Muscle layer of duodenum (tissue), 2 donors: ENCODE results near the gene RAC3.

Source experiments
- H3K27ac ChIP-seq: one replicate; pipeline ENCODE4 v1.7.0; 2013; ENCODE audit warnings: mild to moderate bottlenecking, low read length
- H3K27me3 ChIP-seq: one replicate; pipeline ENCODE4 v1.7.0; 2013; ENCODE audit warnings: low read depth, mild to moderate bottlenecking, control low read depth, low read length
- H3K36me3 ChIP-seq, 2 donors: one replicate each; pipeline ENCODE4 v1.7.0; 2013; ENCODE audit warnings: low read length in 2 of 2, control low read depth in 1 of 2, mild to moderate bottlenecking in 1 of 2; ENCODE audit not compliant: insufficient read depth in 2 of 2, control insufficient read depth in 1 of 2
- H3K4me1 ChIP-seq, 2 donors: one replicate each; pipeline ENCODE4 v1.7.0; 2013; ENCODE audit warnings: low read length in 2 of 2, mild to moderate bottlenecking in 2 of 2, control low read depth in 1 of 2, moderate library complexity in 1 of 2; ENCODE audit not compliant: insufficient read depth in 2 of 2, control insufficient read depth in 1 of 2
- H3K4me3 ChIP-seq, 2 donors: one replicate each; pipeline ENCODE4 v1.7.0; 2013; ENCODE audit warnings: low read length in 2 of 2, low read depth in 1 of 2, mild to moderate bottlenecking in 1 of 2
- H3K9me3 ChIP-seq, 2 donors: one replicate each; pipeline ENCODE4 v1.7.0; 2013; ENCODE audit warnings: low read length in 2 of 2, control low read depth in 1 of 2, mild to moderate bottlenecking in 1 of 2; ENCODE audit not compliant: control insufficient read depth in 1 of 2
- donor health status: healthy.

The RAC3 gene

DNA sequence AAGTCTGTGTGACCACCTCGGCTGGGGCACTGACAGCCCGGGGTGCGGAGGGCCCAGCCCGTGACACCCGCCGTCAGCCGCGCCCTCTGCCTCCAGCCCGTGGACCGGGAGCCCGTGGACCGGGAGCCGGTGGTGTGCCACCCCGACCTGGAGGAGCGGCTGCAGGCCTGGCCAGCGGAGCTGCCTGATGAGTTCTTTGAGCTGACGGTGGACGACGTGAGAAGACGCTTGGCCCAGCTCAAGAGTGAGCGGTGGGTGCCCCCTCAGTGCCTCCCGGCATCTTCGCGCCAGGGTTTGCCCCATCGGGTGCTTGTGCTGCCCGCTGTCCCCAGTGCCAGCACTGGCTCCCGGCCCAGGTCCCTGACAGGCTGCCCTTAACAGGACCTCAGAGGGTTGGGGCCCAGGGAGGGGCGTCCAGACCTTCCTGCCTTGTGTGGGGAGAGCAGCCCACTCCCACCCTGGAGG lies 22.5 kb upstream of the RAC3 start:
- no peak overlapping the region for H3K27ac ChIP-seq
- H3K9me3 ChIP-seq, result no peaks in the 10 kb centered on the region
- peaks cover 0 to 29% of the 10 kb centered on the region in 2 donors for H3K4me1 ChIP-seq
- no peaks in the 10 kb centered on the region for H3K27me3 ChIP-seq
- peaks cover 0 to 8% of the 10 kb centered on the region in 2 donors for H3K36me3 ChIP-seq
- H3K4me3 ChIP-seq, result no peak overlapping the region

DNA sequence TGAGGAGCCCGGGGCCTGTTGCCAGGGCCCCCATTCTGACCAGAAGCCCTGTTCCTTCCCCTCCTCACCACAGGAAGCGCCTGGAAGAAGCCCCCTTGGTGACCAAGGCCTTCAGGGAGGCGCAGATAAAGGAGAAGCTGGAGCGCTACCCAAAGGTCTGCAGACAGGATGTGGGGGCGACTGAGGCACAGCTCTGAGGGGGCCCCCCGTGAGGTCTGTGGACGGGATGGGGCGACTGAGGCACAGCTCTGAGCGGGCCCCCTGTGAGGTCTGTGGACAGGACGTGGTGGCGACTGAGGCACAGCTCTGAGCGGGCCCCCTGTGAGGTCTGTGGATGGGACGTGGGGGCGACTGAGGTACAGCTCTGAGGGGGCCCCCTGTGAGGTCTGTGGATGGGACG lies 22.1 kb upstream of the RAC3 start:
- peaks cover 0 to 25% of the 10 kb centered on the region in 2 donors for H3K4me1 ChIP-seq
- no peaks in the 10 kb centered on the region for H3K9me3 ChIP-seq
- peaks cover 0 to 8% of the 10 kb centered on the region in 2 donors for H3K36me3 ChIP-seq
- no peak overlapping the region for H3K4me3 ChIP-seq
- no peaks in the 10 kb centered on the region for H3K27me3 ChIP-seq
- no peak overlapping the region for H3K27ac ChIP-seq

DNA sequence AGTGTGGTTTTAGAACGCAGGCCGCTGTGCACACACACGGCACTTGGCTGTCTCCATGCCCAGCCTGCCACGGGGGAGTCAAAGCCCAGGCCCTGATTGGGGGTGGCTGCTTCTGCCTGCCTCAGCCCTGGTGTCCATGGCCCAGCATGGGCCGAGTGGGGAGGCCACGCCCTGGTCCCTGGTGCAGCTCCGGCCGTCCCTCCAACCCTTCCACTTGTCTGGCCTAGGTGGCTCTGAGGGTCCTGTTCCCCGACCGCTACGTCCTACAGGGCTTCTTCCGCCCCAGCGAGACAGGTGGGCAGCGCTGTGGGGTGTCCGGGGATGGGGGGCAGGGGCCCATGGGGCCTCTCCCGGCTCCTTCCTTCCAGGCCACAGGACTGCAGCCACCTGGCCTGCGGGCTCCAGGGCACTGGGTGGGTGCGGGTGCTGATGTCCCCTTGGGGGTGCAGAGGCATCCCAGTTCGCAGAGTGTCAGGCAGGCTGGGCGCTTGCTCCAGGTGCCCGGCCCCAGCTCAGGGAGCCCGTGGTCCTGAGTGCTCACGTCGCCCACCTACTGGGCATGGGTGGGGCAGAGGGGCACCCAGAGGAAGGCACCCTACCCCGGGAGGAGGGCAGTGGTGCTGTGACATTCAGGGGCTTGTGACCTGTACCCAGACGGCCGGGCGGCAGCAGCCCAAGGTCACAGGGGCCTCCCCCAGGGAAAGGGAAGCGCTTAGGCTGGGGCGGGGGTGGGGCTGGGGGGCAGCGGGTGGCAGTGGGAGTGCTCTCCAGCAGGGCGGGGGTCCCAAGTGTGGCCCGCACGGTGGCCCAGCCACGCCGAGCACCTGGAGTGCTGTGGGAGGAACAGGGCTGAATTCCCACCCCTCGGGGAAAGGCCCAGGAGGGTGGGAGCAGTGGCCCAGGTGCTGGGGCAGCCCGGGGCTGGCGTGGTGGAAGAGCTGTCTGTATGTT lies 20.6 kb upstream of the RAC3 start:
- Histone ChIP-seq H3K27me3 (no peaks in the 10 kb centered on the region), H3K9me3 (no peaks in the 10 kb centered on the region), H3K4me1 (peaks cover 0 to 19% of the 10 kb centered on the region in 2 donors), H3K36me3 (peaks cover 0 to 8% of the 10 kb centered on the region in 2 donors), H3K27ac (no peak overlapping the region), H3K4me3 (no peak overlapping the region)

DNA sequence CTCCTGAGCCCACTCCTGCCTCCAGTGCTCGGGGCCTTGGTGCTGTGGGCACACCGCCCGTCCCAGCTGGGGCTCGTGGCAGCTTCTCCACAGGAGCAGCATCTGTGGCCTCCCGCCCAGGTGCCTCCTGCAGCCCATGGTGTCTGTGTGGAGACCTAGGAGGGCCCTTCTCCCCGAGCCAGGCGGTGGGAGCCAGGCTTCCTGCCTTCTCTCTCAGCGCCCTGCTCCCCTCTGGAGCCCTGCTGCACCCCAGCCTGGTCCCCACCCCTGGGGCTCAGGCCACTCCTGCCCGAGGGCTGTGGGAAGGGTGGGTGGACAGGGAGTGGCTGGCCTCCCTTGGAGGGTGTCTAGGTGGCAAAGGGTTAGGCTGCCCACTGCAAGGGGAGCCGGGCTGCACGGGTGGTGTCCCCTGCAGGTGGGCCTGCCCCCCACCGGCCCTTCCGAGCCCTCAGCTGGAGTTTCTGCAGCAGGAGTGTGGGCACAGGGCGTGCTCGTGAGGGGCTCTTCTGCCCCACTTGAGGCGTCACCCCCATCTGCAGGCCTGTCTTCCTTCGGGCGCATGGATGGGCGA lies 19.8 kb upstream of the RAC3 start:
- Histone ChIP-seq H3K27ac (no peak overlapping the region), H3K4me1 (peaks cover 0 to 10% of the 10 kb centered on the region in 2 donors)

DNA sequence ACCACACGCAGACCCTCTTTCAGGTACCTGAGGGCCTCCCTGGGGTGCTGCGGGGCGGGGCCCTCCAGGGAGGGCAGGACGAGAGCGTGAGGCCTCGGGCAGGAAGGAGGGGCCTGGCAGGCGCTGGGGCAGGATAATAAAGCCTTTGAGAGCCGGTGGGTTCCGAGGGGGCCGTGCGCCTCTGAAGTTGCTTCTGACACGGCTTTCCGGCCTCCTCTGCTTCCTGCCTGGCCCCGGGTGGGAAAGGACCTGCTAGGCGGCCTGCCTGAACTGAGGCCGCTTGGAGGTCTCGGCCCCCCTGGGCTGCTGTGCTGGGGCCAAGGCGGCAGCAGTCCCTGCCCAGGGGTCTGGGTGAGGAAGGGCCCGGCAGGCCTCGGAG lies 19.2 kb upstream of the RAC3 start:
- no peaks in the 10 kb centered on the region for H3K27me3 ChIP-seq
- no peaks in the 10 kb centered on the region for H3K9me3 ChIP-seq
- H3K4me3 ChIP-seq, result no peak overlapping the region
- peaks cover 0 to 6% of the 10 kb centered on the region in 2 donors for H3K4me1 ChIP-seq
- H3K36me3 ChIP-seq, result peaks cover 0 to 11% of the 10 kb centered on the region in 2 donors
- H3K27ac ChIP-seq, result no peak overlapping the region

More for the DNA sequence above, 19.8 kb upstream of the RAC3 start:
- Histone ChIP-seq H3K27me3 (no peaks in the 10 kb centered on the region), H3K9me3 (no peaks in the 10 kb centered on the region), H3K36me3 (peaks cover 0 to 8% of the 10 kb centered on the region in 2 donors), H3K4me3 (no peak overlapping the region)

DNA sequence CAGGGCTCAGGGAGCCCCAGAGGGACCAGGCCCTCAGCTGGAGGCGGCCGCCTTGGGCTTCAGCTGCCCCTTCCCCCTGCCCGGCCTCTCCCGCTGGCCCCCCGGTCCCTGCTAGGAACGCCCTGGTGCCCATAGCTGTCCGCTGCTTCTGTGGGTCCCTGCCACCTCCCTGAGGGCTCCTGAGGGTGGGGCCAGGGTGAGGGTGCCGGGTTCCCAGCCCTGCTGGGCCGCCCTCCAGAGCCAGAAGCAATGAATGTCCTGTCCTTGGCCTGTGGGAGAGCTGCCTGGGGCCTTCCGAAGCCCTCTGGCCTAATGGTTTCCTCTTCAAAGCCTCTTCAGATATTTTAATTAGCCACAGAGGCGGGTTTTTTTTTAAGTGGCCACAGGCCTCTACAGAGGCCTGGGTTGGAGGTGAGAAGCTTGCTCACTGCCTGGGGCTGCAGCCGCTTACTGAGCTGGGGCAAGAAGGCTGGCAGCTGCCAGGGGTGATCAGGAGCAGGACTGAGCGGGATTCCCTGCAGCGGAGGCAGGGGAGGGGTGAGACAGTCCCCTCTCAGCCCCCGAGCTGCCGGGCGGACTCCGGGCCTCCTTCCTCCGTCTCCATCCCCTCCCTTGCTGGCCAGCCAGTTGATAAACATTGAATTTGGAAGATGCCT lies 18.7 kb upstream of the RAC3 start:
- Histone ChIP-seq H3K36me3 (peaks cover 0 to 11% of the 10 kb centered on the region in 2 donors), H3K4me3 (no peak overlapping the region), H3K27me3 (no peaks in the 10 kb centered on the region), H3K27ac (no peak overlapping the region), H3K9me3 (no peaks in the 10 kb centered on the region), H3K4me1 (peaks cover 0 to 6% of the 10 kb centered on the region in 2 donors)

DNA sequence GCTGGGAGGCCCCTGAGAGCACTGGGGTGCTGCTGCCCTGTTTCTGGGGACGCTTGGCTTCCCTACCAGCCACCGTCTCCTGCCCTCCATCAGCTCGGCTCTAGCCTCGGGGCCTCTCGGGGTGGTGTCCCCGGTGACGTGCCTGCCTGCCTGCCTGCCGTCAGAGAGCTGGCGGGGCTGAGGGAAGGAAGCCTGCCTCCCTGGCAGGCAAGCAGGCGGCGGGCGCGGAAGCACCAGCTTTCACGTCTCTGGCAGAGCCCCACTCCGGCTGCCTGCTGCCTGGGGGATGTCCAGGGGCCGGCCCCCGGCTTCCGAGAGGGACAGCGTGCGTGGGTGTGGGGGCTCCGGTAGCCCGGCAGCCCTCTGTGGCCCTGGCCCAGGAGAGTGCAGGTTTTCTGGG lies 18.1 kb upstream of the RAC3 start:
- H3K9me3 ChIP-seq, result no peaks in the 10 kb centered on the region
- peaks cover 0 to 15% of the 10 kb centered on the region in 2 donors for H3K36me3 ChIP-seq
- H3K27me3 ChIP-seq, result no peaks in the 10 kb centered on the region
- H3K4me1 ChIP-seq, result peaks cover 0 to 6% of the 10 kb centered on the region in 2 donors
- H3K27ac ChIP-seq, result no peak overlapping the region
- no peak overlapping the region for H3K4me3 ChIP-seq

DNA sequence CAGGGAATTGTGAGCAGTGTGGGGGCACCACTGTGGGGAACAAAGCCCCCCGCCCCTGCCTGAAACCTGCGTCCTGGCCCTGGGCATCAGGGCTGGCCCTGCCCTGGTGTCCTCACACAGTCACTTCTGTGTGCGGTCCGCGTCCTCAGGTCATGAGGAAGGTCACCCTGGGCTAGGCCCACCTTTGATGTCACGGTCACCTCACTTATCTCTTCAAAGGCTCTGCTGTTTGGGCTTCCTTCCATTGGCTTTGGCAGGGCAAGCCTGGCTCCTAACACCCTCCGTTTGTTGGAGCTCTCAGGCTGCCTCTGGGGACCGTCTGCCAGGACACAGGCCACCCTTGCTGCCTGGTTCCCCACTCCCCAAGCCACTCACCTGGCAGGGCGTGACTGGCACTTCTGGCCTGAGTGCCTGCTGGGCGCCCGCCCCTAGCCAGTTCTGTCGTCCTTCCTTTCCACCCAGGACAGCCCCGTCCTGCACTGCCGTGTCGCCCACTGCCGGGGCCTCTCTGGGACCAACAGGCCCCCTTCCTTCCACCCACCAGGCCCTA lies 17.6 kb upstream of the RAC3 start:
- peaks cover 0 to 6% of the 10 kb centered on the region in 2 donors for H3K4me1 ChIP-seq
- H3K4me3 ChIP-seq, result no peak overlapping the region
- no peaks in the 10 kb centered on the region for H3K9me3 ChIP-seq
- H3K27ac ChIP-seq, result no peak overlapping the region
- no peaks in the 10 kb centered on the region for H3K27me3 ChIP-seq
- peaks cover 0 to 19% of the 10 kb centered on the region in 2 donors for H3K36me3 ChIP-seq

DNA sequence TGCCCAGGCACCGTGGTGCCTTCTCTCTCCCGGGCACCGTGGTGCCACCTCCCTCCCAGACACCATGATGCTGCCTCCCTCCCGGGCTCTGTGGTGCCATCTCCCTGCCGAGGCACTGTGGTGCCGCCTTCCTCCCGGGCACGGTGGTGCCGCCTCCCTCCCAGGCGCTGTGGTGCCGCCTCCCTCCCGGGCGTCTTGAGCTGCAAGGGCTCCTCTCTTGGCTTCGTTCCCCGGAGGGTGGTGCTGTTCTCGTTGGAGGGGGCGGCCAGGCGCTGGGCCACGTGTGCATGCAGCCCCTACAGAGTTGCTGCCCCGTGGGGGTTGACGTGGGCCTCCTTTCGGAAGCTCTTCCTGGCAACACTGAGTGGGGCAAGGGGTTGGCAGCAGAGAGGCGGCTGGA lies 17.0 kb upstream of the RAC3 start:
- Histone ChIP-seq H3K36me3 (peaks cover 0 to 15% of the 10 kb centered on the region in 2 donors), H3K9me3 (no peaks in the 10 kb centered on the region), H3K4me3 (no peak overlapping the region), H3K4me1 (peaks cover 0 to 6% of the 10 kb centered on the region in 2 donors), H3K27me3 (no peaks in the 10 kb centered on the region), H3K27ac (no peak overlapping the region)

DNA sequence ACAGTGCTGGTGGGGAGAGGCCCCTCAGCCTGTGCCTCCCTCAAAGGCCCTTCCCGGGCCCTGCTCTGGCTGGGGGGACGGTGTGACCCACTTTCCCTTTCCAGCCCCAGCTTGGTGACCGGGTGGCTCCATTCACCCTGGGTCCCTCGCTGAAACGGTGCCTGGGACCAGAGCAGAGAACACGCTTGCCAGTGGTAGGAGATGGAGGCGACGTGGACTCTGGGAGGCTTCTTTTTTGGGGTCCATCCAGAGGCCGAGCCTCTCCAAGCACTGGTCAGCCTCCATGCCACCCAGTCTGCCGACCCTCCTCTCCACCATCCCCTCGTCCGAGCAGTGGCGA lies 16.5 kb upstream of the RAC3 start:
- Histone ChIP-seq H3K4me1 (peaks cover 0 to 6% of the 10 kb centered on the region in 2 donors), H3K36me3 (peaks cover 0 to 14% of the 10 kb centered on the region in 2 donors), H3K4me3 (no peak overlapping the region), H3K9me3 (no peaks in the 10 kb centered on the region), H3K27ac (no peak overlapping the region), H3K27me3 (no peaks in the 10 kb centered on the region)
